WTC11 (cell line): Measurements from ENCODE around the gene COA1.

ENCODE experiments used
- CTCF ChIP-seq: fragments of 200-600 bp; IDR thresholded peaks from 2 replicates; pipeline ENCODE4 v1.8.0; 2022; ENCODE audit warnings: antibody characterized with exemption
- E2F1 ChIP-seq: sonication (generic); formaldehyde crosslinking; IDR thresholded peaks from 2 replicates; pipeline ENCODE4 v1.8.0; 2022; ENCODE audit warnings: mild to moderate bottlenecking, missing genetic modification reagents
- FOXJ3 ChIP-seq: sonication (generic); formaldehyde crosslinking; IDR thresholded peaks from 2 replicates; pipeline ENCODE4 v1.9.0; 2021; ENCODE audit warnings: missing genetic modification reagents, mild to moderate bottlenecking, borderline replicate concordance
- FOXP1 ChIP-seq: sonication (generic); formaldehyde crosslinking; IDR thresholded peaks from 2 replicates; pipeline ENCODE4 v1.8.0; 2022; ENCODE audit warnings: missing genetic modification reagents, mild to moderate bottlenecking, moderate library complexity, borderline replicate concordance
- NFYB ChIP-seq: sonication (generic); formaldehyde crosslinking; conservative IDR thresholded peaks from 2 replicates; pipeline ENCODE4 v1.8.0; 2022; ENCODE audit warnings: low read depth, missing genetic modification reagents
- PRDM15 ChIP-seq: sonication (generic); formaldehyde crosslinking; IDR thresholded peaks from 2 replicates; pipeline ENCODE4 v1.8.0; 2022; ENCODE audit warnings: missing genetic modification reagents
- STAT6 ChIP-seq: sonication (generic); formaldehyde crosslinking; conservative IDR thresholded peaks from 2 replicates; pipeline ENCODE4 v1.8.1; 2023; ENCODE audit warnings: mild to moderate bottlenecking, low read depth, missing genetic modification reagents, moderate library complexity
- ZNF281 ChIP-seq: sonication (generic); formaldehyde crosslinking; IDR thresholded peaks from 2 replicates; pipeline ENCODE4 v1.8.0; 2023; ENCODE audit warnings: mild to moderate bottlenecking, missing genetic modification reagents

GRCh38 chr7:43769281-43769680, 40.0 kb upstream of the COA1 start:
- TF ChIP-seq FOXP1 (CRISPR knock-in tag) = no peak
- TF ChIP-seq FOXJ3 (CRISPR knock-in tag) = no peak
- no peak for TF ChIP-seq CTCF
- no peak for TF ChIP-seq E2F1 (CRISPR knock-in tag)
- no peak for TF ChIP-seq PRDM15
- no peak for TF ChIP-seq ZNF281 (CRISPR knock-in tag)
- no peak for TF ChIP-seq STAT6 (CRISPR knock-in tag)
- TF ChIP-seq NFYB (CRISPR knock-in tag) = no peak
